ENCODE data around the gene GABRB2.

The GABRB2 gene

DNA sequence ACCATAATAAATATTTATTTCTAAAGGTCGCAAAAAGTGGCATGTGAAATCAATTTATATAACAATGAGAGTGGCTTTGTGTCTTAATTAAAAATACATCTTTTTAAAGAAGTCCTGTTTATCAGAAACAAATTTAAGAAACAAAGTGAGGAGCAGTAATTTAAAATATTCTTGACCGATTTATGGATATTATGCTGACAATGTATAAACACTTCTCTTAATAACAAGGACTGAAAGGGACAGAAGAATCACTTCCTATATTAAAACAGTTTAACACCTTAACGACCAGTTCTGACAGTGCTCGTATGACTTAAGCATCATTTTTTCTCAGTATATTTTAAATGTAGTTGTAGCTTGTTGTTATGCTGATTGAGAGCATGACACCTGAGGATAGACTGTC, 149.1 kb downstream of the GABRB2 start:
- no peak for DNase-seq (ENCODE audit: low read depth)
- H3K4me3 ChIP-seq (ENCODE audit: low read depth, low read length) = no peak overlapping the region

DNA sequence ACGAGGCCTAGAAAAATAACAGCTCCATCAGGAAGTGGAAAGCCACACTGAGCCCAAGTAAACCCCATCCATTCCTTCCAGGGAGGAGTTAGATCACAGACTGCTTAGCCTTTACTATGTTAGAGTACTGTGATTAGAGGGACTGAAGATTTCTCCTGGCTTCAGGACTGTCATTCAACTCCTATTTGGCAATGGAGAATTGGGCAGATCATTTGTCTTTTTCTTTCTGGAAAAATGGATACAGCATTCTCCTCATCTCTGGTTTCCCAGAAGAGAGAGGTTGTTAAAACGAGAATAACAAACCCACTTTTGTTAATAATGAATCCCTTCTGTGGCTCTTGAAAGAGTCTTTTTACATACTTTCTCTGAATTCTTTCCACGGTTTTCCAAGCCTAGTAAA, 150.4 kb downstream of the GABRB2 start:
- no peak overlapping the region for H3K4me3 ChIP-seq (ENCODE audit: low read depth, low read length)
- DNase-seq (ENCODE audit: low read depth) = no peak

DNA sequence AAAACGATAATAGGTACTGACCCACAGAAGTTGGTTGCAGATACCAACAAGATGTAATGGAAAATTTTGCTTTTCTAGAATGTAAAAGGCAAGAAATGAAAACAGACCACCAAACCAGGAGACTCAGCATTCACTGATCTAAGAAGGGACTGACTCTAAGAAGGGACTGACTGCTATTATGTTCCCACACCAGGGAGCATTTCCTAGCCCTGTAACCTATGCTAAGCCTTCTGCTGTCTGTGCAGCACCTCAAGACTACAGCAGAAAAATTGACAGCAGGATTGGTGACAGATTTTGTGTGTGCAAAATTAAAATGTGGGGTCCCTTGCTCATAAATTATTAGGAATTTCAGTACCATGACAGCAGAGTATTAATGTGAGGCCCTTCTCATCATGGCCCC, 154.8 kb downstream of the GABRB2 start:
- no peak overlapping the region for H3K4me3 ChIP-seq (ENCODE audit: low read depth, low read length)
- no peak for DNase-seq (ENCODE audit: low read depth)

DNA sequence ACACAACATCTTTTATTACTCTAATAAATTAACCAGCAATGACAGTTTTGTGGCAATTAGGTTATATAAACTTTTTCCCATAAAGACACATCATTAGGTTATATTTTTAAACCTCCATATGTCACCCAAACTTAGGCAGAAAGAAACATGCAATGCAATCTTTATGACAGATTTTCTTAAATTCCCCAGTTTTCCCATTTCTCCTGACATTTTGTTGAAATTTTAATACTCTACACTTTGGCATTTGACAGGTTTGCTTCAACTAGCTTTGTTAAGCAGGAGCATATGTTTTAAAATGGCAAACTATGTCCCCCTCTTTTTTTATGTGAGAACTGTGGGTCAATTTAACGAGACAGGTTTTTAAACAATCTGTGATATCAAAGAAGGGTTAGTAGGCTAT, 155.5 kb downstream of the GABRB2 start:
- no peak overlapping the region for H3K4me3 ChIP-seq (ENCODE audit: low read depth, low read length)
- no peak for DNase-seq (ENCODE audit: low read depth)

DNA sequence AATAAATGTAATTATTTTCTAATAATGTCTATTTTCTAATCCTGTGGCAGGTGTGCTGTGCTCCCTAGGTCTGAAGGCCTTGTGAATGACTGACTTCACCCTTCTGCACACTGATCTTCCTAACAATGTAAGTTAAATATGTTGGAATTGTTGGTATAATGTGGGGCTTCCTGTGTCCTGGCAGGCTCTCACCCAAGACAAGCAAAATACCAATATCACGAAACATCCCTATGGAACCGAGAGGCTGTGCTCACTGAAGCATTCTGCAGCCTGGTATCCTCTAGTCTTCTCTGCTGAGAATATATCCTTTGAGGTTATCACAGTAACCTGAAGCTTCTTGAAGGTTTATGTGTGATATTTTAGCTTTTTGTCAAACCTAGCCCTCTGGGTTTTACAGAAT, 159.4 kb downstream of the GABRB2 start:
- H3K4me3 ChIP-seq (ENCODE audit: low read depth, low read length) = no peak overlapping the region
- DNase-seq (ENCODE audit: low read depth) = no peak

DNA sequence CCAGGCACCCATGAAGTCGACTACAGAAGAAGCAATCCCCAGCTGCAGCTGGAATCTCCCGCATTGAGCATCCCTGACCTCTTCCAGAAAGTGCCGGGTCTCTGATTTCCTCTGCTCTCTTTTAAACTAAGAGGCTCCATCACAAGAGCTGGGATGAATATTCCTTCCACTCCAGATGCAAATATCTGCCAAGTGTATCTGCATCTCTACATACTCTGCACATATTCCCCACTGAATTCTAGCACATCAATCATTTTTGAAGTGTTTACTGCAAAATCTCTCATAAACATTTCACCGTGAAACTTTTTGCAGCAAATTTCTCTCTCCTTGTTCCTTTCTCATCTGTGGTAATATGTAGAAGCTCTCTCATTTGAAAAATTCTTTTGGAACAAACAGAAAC, 161.5 kb downstream of the GABRB2 start:
- no peak for DNase-seq (ENCODE audit: low read depth)
- no peak overlapping the region for H3K4me3 ChIP-seq (ENCODE audit: low read depth, low read length)

DNA sequence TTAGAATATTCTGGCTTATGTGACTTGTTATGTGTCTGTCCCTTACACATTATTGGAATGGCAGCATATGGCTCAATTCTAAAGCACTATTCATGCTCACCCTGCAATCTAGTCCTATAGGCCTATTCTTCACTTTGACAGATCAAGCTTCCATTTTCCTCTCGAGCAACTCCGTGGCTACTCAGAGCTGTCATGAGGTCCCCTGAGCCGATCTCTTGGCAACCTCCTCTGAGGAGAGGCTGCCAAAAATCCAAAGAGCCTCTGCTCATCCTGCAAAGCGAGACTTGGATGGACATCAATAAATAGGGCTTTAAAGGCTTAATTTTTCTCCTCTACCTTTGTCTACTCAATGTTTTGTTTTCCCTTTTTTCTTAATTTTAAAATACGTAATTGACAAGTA, 163.8 kb downstream of the GABRB2 start:
- DNase-seq (ENCODE audit: low read depth) = no peak
- H3K4me3 ChIP-seq (ENCODE audit: low read depth, low read length) = no peak overlapping the region

DNA sequence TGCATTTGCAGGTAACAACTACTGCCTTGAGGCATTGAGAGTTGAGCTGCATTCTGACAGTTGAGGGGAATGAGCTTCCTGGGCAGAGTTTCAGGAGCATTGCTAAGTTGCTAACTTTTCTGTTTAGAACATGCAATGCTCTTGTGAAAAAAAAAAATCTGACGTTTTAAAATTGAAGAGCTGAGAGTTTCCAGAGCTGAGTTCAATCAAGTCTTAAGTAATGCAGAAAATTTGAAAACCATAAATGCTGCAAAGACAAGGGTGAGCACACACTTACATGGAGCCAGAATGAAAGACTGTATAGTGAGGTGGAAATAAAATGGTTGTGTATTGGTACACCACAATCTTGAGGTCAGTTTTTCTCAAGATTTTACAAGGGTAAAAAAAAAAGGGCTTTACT, 166.0 kb downstream of the GABRB2 start:
- DNase-seq (ENCODE audit: low read depth) = no peak

DNA sequence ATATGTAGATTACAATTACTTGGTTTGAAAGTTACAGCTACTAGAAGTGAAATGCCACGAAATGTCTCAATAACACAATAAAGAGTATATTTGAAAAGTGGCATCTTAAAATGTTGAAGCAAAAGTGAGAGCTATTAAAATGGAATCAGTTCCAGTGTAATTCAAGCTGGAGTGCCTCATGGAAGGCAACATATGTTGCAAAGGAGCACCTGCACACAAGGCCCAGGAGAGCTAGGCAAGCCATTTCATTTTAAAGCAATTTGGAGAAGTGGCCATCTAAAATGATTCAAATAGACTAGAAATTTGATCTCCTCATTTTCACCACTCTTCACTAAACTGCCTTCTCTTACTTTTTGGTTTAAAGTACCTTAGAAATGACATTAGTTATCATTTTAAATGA, 167.8 kb downstream of the GABRB2 start:
- no peak overlapping the region for H3K4me3 ChIP-seq (ENCODE audit: low read depth, low read length)
- no peak for DNase-seq (ENCODE audit: low read depth)

More for the DNA sequence above, 166.0 kb downstream of the GABRB2 start:
- no peak overlapping the region for H3K4me3 ChIP-seq (ENCODE audit: low read depth, low read length)

DNA sequence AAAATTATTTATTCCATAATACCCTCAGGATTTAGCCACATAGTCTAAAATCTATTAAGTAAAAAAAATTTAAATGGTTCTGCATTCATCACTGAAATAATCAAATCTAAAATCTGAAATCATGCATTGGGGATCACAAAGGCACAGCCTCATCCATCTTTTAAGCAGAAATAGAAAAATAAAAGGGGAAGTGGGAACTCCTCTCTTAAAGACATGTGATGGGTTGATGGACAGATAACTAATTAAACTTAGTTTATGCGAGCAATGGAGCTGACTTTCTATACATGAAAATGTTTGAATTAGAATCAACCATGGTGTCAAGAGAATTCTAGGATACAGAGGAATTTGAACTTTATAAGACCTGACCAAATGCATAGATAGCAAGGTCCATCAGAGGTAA, 170.5 kb downstream of the GABRB2 start:
- no peak for DNase-seq (ENCODE audit: low read depth)
- no peak overlapping the region for H3K4me3 ChIP-seq (ENCODE audit: low read depth, low read length)

DNA sequence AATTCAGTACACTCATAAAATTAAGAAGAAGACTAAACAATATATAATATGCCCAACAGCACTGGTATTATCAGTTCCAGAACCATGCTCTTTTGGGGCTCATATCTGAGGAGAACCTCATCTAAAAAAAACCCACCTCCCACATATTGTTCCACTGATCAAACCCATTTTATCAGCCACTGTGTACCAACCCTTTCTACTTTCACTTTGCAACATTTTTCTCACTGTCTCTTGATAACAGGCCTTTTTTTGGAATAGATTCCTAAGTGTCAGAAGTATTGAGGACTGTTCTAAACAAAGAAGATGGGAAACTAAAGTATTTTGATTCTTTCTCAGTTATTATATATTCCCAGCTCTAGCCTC, 173.2 kb downstream of the GABRB2 start:
- H3K4me3 ChIP-seq (ENCODE audit: low read depth, low read length) = no peak overlapping the region
- no peak for DNase-seq (ENCODE audit: low read depth)

DNA sequence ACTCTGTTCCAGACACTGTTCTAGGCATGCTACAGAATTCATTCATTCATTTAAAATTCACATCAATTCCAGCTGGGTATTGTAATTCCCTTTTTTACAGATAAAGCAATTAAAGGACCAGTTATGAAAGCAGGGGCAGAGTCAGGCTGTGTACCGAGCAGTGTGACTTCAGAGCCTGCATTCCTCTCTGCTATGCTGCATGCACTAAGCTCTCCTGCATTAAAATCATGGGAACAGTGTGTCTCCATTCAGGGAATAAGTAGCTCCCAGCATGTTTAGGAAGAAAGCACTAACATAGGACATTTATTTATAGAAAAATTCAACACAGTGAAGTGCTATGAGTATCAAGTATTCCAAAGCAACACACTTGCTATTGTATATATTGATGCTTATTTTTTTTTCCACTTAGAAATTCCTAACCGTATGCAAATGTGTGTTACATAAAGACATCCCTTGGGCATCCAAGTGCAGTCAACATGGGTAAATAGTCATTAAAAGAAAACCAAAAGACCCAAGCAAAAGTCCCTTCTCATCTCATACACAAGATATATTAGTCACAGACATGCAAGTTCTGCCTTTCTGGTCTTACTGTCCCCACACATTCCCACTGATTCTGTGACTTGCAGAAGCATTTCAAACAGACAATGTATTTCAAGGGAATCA, 173.7 kb downstream of the GABRB2 start:
- DNase-seq (ENCODE audit: low read depth) = no peak
- no peak overlapping the region for H3K4me3 ChIP-seq (ENCODE audit: low read depth, low read length)

DNA sequence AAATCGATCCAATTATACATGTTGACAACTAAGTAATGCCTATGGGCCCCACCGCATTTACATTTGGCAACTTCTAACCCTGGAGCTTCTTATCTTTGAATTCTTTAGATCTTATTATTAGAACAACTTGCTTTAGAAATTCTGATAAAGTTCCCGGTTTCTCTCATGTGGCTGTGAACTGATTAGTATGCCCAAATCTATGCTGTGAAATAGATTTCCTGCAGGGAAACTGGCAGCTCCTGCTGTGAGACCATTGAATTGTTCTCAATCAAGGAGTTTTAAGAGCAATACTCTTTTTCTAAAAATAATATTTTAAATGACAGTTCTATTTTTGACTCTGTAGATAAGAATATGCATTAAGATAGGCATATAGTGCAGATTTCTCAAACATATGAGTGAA, 177.5 kb downstream of the GABRB2 start:
- DNase-seq (ENCODE audit: low read depth) = no peak
- H3K4me3 ChIP-seq (ENCODE audit: low read depth, low read length) = no peak overlapping the region

DNA sequence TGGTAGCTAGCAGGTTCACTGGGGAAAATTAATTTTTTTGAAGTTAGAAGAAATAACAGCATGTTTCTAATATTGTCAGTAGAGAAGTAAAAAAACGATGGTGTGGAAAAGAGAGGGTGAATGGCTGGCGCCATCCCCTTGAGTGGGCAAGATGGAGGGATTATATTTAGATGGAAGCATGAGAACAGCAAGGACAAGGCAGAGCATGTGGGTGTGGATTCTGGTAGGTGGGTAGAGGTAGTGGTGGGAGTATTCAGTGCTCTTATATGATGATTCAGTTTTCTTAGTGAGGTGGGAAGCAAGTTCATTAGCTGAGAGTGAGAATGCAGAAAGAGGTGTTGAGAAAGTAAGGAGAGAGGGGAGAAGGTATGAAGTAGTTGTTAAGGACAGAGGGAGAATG, 188.1 kb downstream of the GABRB2 start:
- no peak for DNase-seq (ENCODE audit: low read depth)
- H3K4me3 ChIP-seq (ENCODE audit: low read depth, low read length) = no peak overlapping the region

DNA sequence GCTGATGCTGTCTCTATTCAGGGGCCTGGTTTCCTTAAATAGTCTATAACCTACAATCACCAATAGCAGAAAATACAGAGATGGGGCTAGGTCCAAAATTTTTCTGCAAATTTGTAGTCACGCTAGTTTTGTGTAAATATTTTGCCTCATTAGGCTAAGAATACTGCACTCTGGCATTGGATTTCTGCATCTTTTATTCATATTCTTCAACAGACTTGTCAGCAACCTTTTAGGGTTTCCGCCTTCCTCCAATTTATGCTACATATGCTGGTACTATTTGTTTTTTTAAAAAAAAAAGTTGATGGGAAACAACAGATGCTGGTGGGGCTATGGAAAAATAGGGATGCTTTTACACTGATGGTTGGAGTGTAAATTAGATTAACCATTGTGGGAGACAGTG, 202.3 kb downstream of the GABRB2 start:
- no peak overlapping the region for H3K4me3 ChIP-seq (ENCODE audit: low read depth, low read length)
- no peak for DNase-seq (ENCODE audit: low read depth)

DNA sequence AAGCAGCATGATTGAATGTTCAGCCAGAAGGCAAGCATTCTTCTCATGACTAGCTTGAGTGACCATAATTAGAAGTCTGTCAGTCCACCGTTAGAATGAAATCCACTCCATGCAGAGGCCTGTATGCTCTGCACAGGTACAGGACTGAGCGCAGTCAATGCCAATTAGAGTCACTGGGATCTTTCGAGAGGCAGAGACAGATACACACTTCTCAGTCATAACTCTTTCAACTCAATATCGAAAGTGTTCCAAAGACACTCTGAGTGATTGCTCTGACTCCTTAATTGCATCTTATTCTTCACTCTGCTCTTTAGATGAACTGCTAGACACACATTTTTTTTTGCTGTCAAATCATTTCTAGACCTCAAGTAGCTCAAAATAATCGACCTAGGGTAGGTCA, 203.6 kb downstream of the GABRB2 start:
- DNase-seq (ENCODE audit: low read depth) = no peak
- no peak overlapping the region for H3K4me3 ChIP-seq (ENCODE audit: low read depth, low read length)

DNA sequence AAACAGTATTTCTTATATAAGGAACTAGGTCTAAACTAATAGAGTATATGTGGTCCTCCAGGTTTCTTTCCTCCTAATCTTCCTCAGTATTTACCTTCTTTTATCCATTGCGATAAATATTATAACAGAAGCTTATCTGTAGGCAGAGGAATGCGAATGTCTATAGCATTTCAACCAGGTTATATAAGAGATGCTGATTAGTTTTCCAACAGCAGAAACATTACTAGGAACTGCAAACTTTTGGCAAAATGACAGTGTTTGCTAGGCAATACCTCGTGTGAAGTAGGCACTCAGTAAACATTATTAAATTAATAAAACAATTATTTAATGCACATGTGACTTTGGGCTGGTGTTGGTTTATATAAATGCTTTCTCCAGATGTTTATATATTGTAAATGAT, 206.5 kb downstream of the GABRB2 start:
- DNase-seq (ENCODE audit: low read depth) = no peak
- H3K4me3 ChIP-seq (ENCODE audit: low read depth, low read length) = no peak overlapping the region

DNA sequence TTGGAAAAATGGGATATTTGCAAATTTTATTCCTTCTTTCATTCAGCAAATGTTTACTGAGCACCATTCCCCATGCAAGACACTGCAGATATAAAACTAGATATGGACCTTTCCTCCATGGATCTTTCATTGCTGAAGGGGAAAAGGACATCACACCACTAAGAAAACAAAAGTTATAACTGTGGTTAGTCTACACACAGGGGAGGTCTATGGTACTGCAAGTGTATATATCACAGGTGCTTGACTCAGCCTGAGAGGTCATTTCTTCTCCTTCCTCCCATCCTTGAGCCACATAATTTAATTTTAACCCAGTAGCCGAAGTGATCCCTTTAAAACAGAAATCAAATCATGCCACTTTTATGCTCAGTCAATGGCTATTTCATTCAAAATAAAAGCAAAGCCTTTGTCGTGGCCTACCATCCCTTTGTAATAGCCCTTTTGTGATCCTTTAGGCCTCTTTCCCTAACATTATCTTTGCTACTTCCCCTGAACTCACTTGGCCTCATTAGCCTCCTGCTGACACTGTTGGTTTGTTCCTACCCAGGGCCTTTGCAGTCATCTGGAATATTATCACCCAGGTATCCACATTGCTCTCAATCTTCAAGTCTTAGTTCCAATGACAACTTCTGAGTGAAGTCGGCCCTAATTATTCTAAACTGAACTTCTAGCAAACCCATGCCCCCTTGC, 213.2 kb downstream of the GABRB2 start:
- H3K4me3 ChIP-seq (ENCODE audit: low read depth, low read length) = no peak overlapping the region
- no peak for DNase-seq (ENCODE audit: low read depth)

DNA sequence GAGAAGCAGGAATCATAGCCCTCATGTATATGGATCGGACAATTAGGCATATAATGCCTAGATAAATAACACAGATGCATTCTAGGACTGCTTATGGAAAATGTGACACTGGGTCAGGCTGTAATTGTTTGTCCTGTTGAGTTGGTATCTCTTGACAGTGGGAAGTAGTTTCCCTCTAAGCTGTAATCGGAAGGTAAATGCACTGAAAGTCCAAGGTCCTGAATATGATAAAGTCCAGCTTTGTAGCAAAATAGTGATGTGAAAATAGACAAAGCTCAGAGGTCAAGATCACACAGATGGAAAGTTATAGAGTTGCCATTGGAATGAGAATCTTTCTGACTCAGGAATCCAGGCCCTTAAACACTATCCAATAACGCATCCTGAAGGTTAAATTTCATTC, 214.2 kb downstream of the GABRB2 start:
- no peak overlapping the region for H3K4me3 ChIP-seq (ENCODE audit: low read depth, low read length)
- DNase-seq (ENCODE audit: low read depth) = no peak

DNA sequence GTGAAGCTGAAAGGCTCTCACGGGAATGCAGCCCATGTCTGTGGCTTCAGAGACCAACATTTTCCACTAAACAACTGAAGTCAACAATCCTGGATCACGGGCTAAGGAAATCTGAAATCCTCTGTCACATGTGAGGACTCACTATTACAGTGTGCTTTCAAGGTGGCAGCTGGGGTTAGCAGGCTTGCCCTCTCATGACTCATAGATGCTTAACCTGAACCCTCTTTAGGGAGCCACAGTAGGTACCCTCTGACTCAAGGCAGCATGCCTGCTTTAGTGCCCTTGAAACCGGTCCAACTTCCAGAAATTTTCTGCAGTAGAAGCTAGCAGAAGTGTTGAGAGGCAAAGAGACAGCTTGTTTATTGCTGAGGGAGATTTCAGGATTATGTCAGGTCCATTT, 232.5 kb downstream of the GABRB2 start:
- H3K4me3 ChIP-seq (ENCODE audit: low read depth, low read length) = no peak overlapping the region
- DNase-seq (ENCODE audit: low read depth) = no peak

DNA sequence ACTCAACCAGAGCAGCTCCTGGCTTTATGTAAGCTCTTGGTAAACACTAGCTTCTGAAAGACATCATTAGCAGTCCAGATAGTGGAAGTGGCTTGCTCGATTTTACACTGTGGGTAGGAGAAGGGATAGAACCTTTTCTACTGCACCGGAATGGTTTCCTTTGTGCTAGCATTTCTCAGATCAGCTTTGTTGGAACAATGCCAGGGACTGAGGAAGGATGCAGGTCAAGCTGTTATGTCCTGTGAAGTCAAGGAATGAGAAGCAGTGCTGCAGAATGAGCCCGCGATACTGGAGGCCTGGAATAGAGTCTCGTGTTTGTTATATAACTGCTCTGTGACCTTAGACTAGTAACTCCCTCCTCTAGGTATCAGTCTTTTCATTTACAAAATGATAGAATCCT, 233.6 kb downstream of the GABRB2 start:
- DNase-seq (ENCODE audit: low read depth) = no peak
- no peak overlapping the region for H3K4me3 ChIP-seq (ENCODE audit: low read depth, low read length)

DNA sequence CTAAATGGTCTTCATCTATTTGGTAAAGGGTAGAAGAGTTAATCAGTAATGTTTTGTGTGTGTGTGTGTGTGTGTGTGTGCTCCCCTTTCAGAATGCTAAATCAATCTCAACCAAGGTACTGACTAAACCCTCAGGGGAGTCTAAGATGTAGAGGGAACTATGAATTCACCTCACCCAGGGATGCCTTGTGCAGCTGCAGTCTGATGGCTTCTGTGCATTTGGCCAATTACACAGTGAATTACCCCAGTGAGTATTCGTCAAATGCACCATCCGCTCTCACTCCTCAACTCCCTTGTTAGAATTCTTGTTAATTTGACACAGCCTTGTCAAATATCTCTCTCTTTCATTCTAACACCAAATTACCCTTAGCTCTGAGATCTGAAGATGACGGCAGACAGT, 234.6 kb downstream of the GABRB2 start:
- H3K4me3 ChIP-seq (ENCODE audit: low read depth, low read length) = no peak overlapping the region
- DNase-seq (ENCODE audit: low read depth) = no peak
